ENCODE data around the gene INAVA. TPM values are rescaled to one million over a fixed set of nuclear protein-coding genes. Genes with fewer than 3 reads are reported as not detected.

Gene INAVA
- total and polyA plus RNA-seq, 2 of the 13 experiments (the other 11 are each of a cell fraction or from before 2014, with no cell fraction given): 6.0 to 13.5 TPM

DNA sequence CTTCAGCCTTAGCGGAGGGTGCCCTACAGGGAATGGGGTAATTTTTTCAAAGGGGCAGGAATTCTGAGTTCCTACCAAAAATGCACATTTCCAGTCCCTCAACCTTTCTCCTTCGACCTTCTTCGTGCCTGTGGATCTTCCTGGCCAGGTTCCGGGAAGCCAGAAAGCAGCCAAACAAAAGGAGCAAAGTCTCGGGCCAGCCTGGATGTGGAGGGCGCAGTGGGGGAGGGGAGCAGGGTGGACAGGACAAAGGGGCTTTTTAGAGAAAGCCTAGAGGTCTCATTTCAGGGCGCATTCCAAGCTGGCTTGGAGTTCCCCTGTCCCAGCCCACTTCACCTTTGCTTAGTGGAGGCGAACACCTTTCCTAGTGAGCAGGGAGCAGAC, 2.9 kb upstream of the INAVA start (continued):
- no peak for TF ChIP-seq GABPB1 (CRISPR knock-in tag; IDR thresholded peaks at IDR 0.05)
- TF ChIP-seq SP140L (CRISPR knock-in tag; IDR thresholded peaks at IDR 0.05; ENCODE audit: borderline replicate concordance): no peak
- no peak for TF ChIP-seq ZNF3 (CRISPR knock-in tag; IDR thresholded peaks at IDR 0.05)
- TF ChIP-seq, protein P1, sequence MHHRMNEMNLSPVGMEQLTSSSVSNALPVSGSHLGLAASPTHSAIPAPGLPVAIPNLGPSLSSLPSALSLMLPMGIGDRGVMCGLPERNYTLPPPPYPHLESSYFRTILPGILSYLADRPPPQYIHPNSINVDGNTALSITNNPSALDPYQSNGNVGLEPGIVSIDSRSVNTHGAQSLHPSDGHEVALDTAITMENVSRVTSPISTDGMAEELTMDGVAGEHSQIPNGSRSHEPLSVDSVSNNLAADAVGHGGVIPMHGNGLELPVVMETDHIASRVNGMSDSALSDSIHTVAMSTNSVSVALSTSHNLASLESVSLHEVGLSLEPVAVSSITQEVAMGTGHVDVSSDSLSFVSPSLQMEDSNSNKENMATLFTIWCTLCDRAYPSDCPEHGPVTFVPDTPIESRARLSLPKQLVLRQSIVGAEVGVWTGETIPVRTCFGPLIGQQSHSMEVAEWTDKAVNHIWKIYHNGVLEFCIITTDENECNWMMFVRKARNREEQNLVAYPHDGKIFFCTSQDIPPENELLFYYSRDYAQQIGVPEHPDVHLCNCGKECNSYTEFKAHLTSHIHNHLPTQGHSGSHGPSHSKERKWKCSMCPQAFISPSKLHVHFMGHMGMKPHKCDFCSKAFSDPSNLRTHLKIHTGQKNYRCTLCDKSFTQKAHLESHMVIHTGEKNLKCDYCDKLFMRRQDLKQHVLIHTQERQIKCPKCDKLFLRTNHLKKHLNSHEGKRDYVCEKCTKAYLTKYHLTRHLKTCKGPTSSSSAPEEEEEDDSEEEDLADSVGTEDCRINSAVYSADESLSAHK (CRISPR knock-in tag; IDR thresholded peaks at IDR 0.05; ENCODE audit: borderline replicate concordance): no peak
- no peak for TF ChIP-seq ATM (IDR thresholded peaks at IDR 0.05; ENCODE audit: borderline replicate concordance)
- TF ChIP-seq RBM22 (optimal IDR thresholded peaks at IDR 0.05; ENCODE audit: low read length): no peak
- TF ChIP-seq SMARCC2 (IDR thresholded peaks at IDR 0.05): no peak
- TF ChIP-seq, protein P2, sequence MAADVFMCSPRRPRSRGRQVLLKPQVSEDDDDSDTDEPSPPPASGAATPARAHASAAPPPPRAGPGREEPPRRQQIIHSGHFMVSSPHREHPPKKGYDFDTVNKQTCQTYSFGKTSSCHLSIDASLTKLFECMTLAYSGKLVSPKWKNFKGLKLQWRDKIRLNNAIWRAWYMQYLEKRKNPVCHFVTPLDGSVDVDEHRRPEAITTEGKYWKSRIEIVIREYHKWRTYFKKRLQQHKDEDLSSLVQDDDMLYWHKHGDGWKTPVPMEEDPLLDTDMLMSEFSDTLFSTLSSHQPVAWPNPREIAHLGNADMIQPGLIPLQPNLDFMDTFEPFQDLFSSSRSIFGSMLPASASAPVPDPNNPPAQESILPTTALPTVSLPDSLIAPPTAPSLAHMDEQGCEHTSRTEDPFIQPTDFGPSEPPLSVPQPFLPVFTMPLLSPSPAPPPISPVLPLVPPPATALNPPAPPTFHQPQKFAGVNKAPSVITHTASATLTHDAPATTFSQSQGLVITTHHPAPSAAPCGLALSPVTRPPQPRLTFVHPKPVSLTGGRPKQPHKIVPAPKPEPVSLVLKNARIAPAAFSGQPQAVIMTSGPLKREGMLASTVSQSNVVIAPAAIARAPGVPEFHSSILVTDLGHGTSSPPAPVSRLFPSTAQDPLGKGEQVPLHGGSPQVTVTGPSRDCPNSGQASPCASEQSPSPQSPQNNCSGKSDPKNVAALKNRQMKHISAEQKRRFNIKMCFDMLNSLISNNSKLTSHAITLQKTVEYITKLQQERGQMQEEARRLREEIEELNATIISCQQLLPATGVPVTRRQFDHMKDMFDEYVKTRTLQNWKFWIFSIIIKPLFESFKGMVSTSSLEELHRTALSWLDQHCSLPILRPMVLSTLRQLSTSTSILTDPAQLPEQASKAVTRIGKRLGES (CRISPR knock-in tag; IDR thresholded peaks at IDR 0.05; ENCODE audit: borderline replicate concordance): peak; percentile 24; the same call in 1 of the 2 replicates
- no peak for TF ChIP-seq YEATS4 (CRISPR knock-in tag; IDR thresholded peaks at IDR 0.05; ENCODE audit: borderline replicate concordance)
- TF ChIP-seq, protein P3, sequence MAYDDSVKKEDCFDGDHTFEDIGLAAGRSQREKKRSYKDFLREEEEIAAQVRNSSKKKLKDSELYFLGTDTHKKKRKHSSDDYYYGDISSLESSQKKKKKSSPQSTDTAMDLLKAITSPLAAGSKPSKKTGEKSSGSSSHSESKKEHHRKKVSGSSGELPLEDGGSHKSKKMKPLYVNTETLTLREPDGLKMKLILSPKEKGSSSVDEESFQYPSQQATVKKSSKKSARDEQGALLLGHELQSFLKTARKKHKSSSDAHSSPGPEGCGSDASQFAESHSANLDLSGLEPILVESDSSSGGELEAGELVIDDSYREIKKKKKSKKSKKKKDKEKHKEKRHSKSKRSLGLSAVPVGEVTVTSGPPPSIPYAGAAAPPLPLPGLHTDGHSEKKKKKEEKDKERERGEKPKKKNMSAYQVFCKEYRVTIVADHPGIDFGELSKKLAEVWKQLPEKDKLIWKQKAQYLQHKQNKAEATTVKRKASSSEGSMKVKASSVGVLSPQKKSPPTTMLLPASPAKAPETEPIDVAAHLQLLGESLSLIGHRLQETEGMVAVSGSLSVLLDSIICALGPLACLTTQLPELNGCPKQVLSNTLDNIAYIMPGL (CRISPR knock-in tag; IDR thresholded peaks at IDR 0.05; ENCODE audit: borderline replicate concordance in 1 of 2, low read depth in 1 of 2): no peak; a peak in 1 of 4 replicates
- TF ChIP-seq RFXAP (CRISPR knock-in tag; IDR thresholded peaks at IDR 0.05; ENCODE audit: borderline replicate concordance): no peak
- TF ChIP-seq ZNF460 (CRISPR knock-in tag; IDR thresholded peaks at IDR 0.05; ENCODE audit: borderline replicate concordance): no peak
- no peak for TF ChIP-seq SOX6 (IDR thresholded peaks at IDR 0.05)
- peak; percentile 87 for TF ChIP-seq SOX6 (CRISPR knock-in tag; IDR thresholded peaks at IDR 0.05)
- no peak for TF ChIP-seq KLF6 (CRISPR knock-in tag; IDR thresholded peaks at IDR 0.05)
- TF ChIP-seq ZNF180 (CRISPR knock-in tag; IDR thresholded peaks at IDR 0.05; ENCODE audit: borderline replicate concordance, low read depth): no peak
- no peak for TF ChIP-seq SP1 (IDR thresholded peaks at IDR 0.05)
- TF ChIP-seq SP1 (CRISPR knock-in tag; IDR thresholded peaks at IDR 0.05): no peak; the same call in 1 of the 2 replicates
- TF ChIP-seq, protein P4, sequence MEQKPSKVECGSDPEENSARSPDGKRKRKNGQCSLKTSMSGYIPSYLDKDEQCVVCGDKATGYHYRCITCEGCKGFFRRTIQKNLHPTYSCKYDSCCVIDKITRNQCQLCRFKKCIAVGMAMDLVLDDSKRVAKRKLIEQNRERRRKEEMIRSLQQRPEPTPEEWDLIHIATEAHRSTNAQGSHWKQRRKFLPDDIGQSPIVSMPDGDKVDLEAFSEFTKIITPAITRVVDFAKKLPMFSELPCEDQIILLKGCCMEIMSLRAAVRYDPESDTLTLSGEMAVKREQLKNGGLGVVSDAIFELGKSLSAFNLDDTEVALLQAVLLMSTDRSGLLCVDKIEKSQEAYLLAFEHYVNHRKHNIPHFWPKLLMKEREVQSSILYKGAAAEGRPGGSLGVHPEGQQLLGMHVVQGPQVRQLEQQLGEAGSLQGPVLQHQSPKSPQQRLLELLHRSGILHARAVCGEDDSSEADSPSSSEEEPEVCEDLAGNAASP (CRISPR knock-in tag; IDR thresholded peaks at IDR 0.05; ENCODE audit: borderline replicate concordance): peak; percentile 64; the same call in 1 of the 2 replicates
- no peak for TF ChIP-seq ZNF235 (CRISPR knock-in tag; IDR thresholded peaks at IDR 0.05; ENCODE audit: borderline replicate concordance)
- no peak for TF ChIP-seq ZNF75D (CRISPR knock-in tag; IDR thresholded peaks at IDR 0.05; ENCODE audit: borderline replicate concordance)
- TF ChIP-seq, protein P5, sequence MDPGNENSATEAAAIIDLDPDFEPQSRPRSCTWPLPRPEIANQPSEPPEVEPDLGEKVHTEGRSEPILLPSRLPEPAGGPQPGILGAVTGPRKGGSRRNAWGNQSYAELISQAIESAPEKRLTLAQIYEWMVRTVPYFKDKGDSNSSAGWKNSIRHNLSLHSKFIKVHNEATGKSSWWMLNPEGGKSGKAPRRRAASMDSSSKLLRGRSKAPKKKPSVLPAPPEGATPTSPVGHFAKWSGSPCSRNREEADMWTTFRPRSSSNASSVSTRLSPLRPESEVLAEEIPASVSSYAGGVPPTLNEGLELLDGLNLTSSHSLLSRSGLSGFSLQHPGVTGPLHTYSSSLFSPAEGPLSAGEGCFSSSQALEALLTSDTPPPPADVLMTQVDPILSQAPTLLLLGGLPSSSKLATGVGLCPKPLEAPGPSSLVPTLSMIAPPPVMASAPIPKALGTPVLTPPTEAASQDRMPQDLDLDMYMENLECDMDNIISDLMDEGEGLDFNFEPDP (CRISPR knock-in tag; conservative IDR thresholded peaks at IDR 0.05): no peak
